HCT116 (cell line): ENCODE results near the gene FAM177B. TPM values are rescaled to one million over a fixed set of nuclear protein-coding genes. Genes with fewer than 3 reads are reported as not detected.

Experiments
- ATAC-seq: fragments of 200-7000 bp; cut with Tn5 transposase; 2 replicates; pipeline ENCODE4 v1.9.1; 2020; ENCODE audit warnings: mild to moderate bottlenecking, moderate library complexity
- BruUV-seq: library from RNA; stranded (reverse); fragments of 400-500 nt; replicated peaks from 2 replicates; lab custom pipeline; 2021; lab: Mats Ljungman, UMichigan
- CTCF ChIA-PET: fragments of 300-600 bp; sonication (Branson Sonifier 250); formaldehyde crosslinking; loops from one replicate; lab custom pipeline; 2021; ENCODE audit warnings: antibody characterized with exemption; lab: Charles Lee
- POLR2A ChIA-PET: fragments of 300-600, 350-600 bp; sonication (Branson Sonifier 250); formaldehyde crosslinking; loops from one replicate; lab custom pipeline; 2021; ENCODE audit warnings: antibody characterized with exemption; lab: Charles Lee
- RAD21 ChIA-PET, 2 experiments: fragments of 300-600 bp; sonication (Branson Sonifier 250); formaldehyde crosslinking; loops; one replicate each; lab custom pipeline; 2023; ENCODE audit warnings: low total read pairs in 2 of 2; ENCODE audit not compliant: uncharacterized antibody in 2 of 2, unreplicated experiment in 2 of 2, low non-redundant PET in 1 of 2; lab: Charles Lee
- DNase-seq: peaks from one replicate; pipeline ENCODE4 v3.0.0-alpha.2; 2010; ENCODE audit warnings: low read depth, low spot score
- H2AFZ ChIP-seq: fragments of 200-600 bp; shearing (Covaris generic), sonication (generic); 2 replicates; pipeline ENCODE4 v1.6.1; 2017; ENCODE audit warnings: low read depth, mixed run types, mixed read lengths, antibody characterized with exemption, low read length; ENCODE audit not compliant: poor library complexity, severe bottlenecking
- H3K27ac ChIP-seq: 2 replicates; pipeline ENCODE4 v1.5.1; 2012; ENCODE audit warnings: low read depth, low read length
- H3K27me3 ChIP-seq: fragments of 200-600 bp; sonication (generic); 2 replicates; pipeline ENCODE4 v1.6.1; 2016; ENCODE audit warnings: mixed run types, low read length, mixed read lengths; ENCODE audit not compliant: insufficient read depth
- H3K36me3 ChIP-seq, 2 experiments: fragments of 200-500 bp in 1 of 2; fragments of 200-600 bp in 1 of 2; sonication (Bioruptor generic) in 1 of 2; sonication (generic) in 1 of 2; 2 replicates each; pipeline versions ENCODE4 v1.5.1 to v1.6.1; 2014 to 2016; ENCODE audit warnings: low read length in 2 of 2, inconsistent platforms in 1 of 2, mixed read lengths in 1 of 2, mixed run types in 1 of 2; ENCODE audit not compliant: insufficient read depth in 2 of 2, control insufficient read depth in 1 of 2
- H3K4me1 ChIP-seq, 2 experiments: fragments of 200-600 bp in 1 of 2; sonication (generic) in 1 of 2; 2 replicates each; pipeline versions ENCODE4 v1.5.1 to v1.6.1; 2012 to 2017; ENCODE audit warnings: low read length in 2 of 2, inconsistent platforms in 1 of 2, mild to moderate bottlenecking in 1 of 2, mixed read lengths in 1 of 2, mixed run types in 1 of 2, moderate library complexity in 1 of 2; ENCODE audit not compliant: insufficient read depth in 2 of 2, control insufficient read depth in 1 of 2
- H3K4me2 ChIP-seq: fragments of 200-600 bp; sonication (generic); 2 replicates; pipeline ENCODE4 v1.6.1; 2017; ENCODE audit warnings: mixed run types, low read length, mixed read lengths
- H3K4me3 ChIP-seq, 2 experiments: fragments of 200-600 bp in 1 of 2; sonication (generic) in 1 of 2; replicated peaks in 1 of 2; 2 replicates each; pipeline ENCODE4 v1.5.1; 2011 to 2016; ENCODE audit warnings: low read length in 2 of 2, control low read depth in 1 of 2, low read depth in 1 of 2, mild to moderate bottlenecking in 1 of 2, mixed read lengths in 1 of 2, mixed run types in 1 of 2
- H3K79me2 ChIP-seq: fragments of 200-600 bp; sonication (generic); 2 replicates; pipeline ENCODE4 v1.6.1; 2017; ENCODE audit warnings: mild to moderate bottlenecking, mixed run types, low read length, moderate library complexity, mixed read lengths; ENCODE audit not compliant: insufficient read depth
- H3K9ac ChIP-seq: fragments of 200-600 bp; sonication (generic); 2 replicates; pipeline ENCODE4 v1.6.1; 2016; ENCODE audit warnings: low read length, mixed read lengths
- H3K9me2 ChIP-seq: fragments of 200-600 bp; sonication (generic), shearing (Covaris generic); 2 replicates; pipeline ENCODE4 v1.6.1; 2017; ENCODE audit warnings: mixed run types, mild to moderate bottlenecking, moderate library complexity; ENCODE audit not compliant: insufficient read depth
- H3K9me3 ChIP-seq, 2 experiments: fragments of 200-500 bp in 1 of 2; fragments of 200-600 bp in 1 of 2; sonication (Bioruptor generic) in 1 of 2; sonication (generic) in 1 of 2; 2 replicates each; pipeline ENCODE4 v1.6.1; 2014 to 2017; ENCODE audit warnings: low read length in 2 of 2, mixed read lengths in 2 of 2, inconsistent platforms in 1 of 2, low read depth in 1 of 2, mild to moderate bottlenecking in 1 of 2, mixed run types in 1 of 2, moderate library complexity in 1 of 2; ENCODE audit not compliant: control insufficient read depth in 1 of 2, insufficient read depth in 1 of 2
- H4K20me1 ChIP-seq: fragments of 200-600 bp; sonication (generic), shearing (Covaris generic); 2 replicates; pipeline ENCODE4 v1.6.1; 2017; ENCODE audit warnings: mixed run types, mild to moderate bottlenecking, moderate library complexity; ENCODE audit not compliant: insufficient read depth
- EGR1 ChIP-seq: IDR thresholded peaks from 2 replicates; pipeline ENCODE4 v1.6.1; 2012; ENCODE audit warnings: low read depth
- ELF1 ChIP-seq: IDR thresholded peaks from 2 replicates; pipeline ENCODE4 v1.6.1; 2012; ENCODE audit warnings: low read depth, borderline replicate concordance
- EZH2phosphoT487 ChIP-seq: fragments of 200-600 bp; IDR thresholded peaks from 2 replicates; pipeline ENCODE4 v1.6.1; 2018; ENCODE audit warnings: antibody characterized with exemption, borderline replicate concordance
- POLR2A ChIP-seq: IDR thresholded peaks from 2 replicates; pipeline ENCODE4 v1.7.0; 2011; ENCODE audit warnings: borderline replicate concordance; ENCODE audit not compliant: insufficient read depth, insufficient read length; ENCODE audit errors: extremely low read depth
- POLR2AphosphoS5 ChIP-seq: IDR thresholded peaks from 2 replicates; pipeline ENCODE4 v1.6.1; 2011; ENCODE audit warnings: mild to moderate bottlenecking, low read depth, low read length, moderate library complexity
- RAD21 ChIP-seq: IDR thresholded peaks from 2 replicates; pipeline ENCODE4 v1.6.1; 2012; ENCODE audit warnings: low read depth, mild to moderate bottlenecking
- SIN3A ChIP-seq: IDR thresholded peaks from 2 replicates; pipeline ENCODE4 v1.6.1; 2012; ENCODE audit warnings: low read depth
- SP1 ChIP-seq: IDR thresholded peaks from 2 replicates; pipeline ENCODE4 v1.6.1; 2012; ENCODE audit warnings: low read depth
- SRF ChIP-seq: IDR thresholded peaks from 2 replicates; pipeline ENCODE4 v1.6.1; 2012; ENCODE audit warnings: low read depth
- TCF7L2 ChIP-seq: IDR thresholded peaks from 2 replicates; pipeline ENCODE4 v1.7.0; 2011; ENCODE audit warnings: borderline replicate concordance, inconsistent platforms; ENCODE audit not compliant: insufficient read depth, insufficient read length; ENCODE audit errors: extremely low read depth
- YY1 ChIP-seq: IDR thresholded peaks from 2 replicates; pipeline ENCODE4 v1.6.1; 2011; ENCODE audit warnings: low read length, low read depth, moderate library complexity, mild to moderate bottlenecking; ENCODE audit not compliant: insufficient replicate concordance; ENCODE audit errors: extremely low read depth
- intact Hi-C: fragments of 100-400 bp; cut with micrococcal nuclease; formaldehyde crosslinking; loops from 2 replicates; pipeline ENCODE4 v1.10.0; 2022
- total RNA-seq: library from RNA; stranded (reverse); gene quantifications from one replicate; pipeline ENCODE4 v1.2.1, GENCODE V29; 2021; ENCODE audit not compliant: unreplicated experiment
- TF ChIP-seq, protein P1 (sequence below): IDR thresholded peaks from 2 replicates; pipeline ENCODE4 v1.6.1; 2011; ENCODE audit warnings: mild to moderate bottlenecking, low read length, moderate library complexity; ENCODE audit not compliant: insufficient replicate concordance; ENCODE audit errors: extremely low read depth

The FAM177B gene
- total RNA-seq, 1 experiment from 2014 or later = not detected

DNA sequence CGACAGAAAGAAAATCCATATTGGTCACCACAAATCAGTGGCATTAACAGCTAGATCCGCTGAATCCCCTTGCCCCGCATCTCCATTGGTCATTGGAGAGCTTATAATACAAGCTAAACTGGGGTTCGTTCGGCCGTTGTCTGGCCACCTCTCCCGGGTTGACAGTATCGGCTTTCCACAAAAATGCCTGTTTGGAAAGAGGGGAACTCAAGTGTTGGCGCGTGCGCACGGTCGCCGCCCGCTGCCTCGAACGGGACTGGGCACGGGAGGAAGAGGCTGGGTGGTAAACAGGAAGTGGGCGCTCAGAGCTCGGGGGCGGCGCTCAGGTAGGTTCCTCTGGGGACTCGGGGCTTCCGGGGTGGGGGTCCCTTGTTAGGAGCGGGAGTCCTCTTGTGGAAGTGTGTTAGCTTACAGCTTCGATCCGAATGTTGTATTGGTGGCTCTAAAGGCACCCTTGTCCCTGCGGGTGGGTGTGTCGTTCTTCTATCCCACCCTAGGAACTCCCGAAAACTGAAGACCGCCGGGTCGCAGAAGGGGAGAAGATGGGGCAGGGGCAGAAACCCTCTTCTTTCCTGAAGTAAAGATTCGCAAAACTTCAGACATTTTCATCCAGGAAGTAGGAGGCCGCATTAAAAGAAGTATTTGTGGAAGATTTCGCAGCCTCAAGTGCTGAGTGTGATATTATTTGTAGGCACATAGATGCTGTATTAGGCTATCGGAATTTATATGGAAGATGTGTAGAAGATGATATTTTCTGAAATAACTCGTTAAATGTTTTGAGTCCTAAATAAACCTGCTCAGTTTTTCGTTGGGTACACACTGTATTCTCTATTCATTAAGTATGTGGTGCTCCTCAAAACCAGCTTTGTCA lies 23.7 kb upstream of the FAM177B start:
- peaks cover 0 to 12% of the 10 kb centered on the region in 2 experiments; a peak in 2 of 4 replicates for H3K4me1 ChIP-seq
- peak overlapping the region; percentile 84 for H3K27ac ChIP-seq
- ChIA-PET POLR2A (interaction anchor here (0.6 to 1.2 kb wide), 3 partner anchors 10 to 248 kb away, joined by 3 to 4 read pairs (median 4); no protein-coding TSS in a partner anchor), CTCF (no interaction called here), RAD21 (interaction anchor here in 1 of 2 experiments (0.6 kb wide), 1 partner anchor 980 kb away, joined by 3 read pairs; no protein-coding TSS in a partner anchor)
- H3K4me3 ChIP-seq = peak overlapping the region; percentile 73 to 96
- ATAC-seq (peak; percentile 75), DNase-seq (peak; percentile 90)
- TSS peak; percentile 56 for BruUV-seq
- peak overlapping the region; percentile 61 for H2AFZ ChIP-seq
- peak overlapping the region; percentile 79 for H3K4me2 ChIP-seq
- H3K9ac ChIP-seq = peak overlapping the region; percentile 75
- no peaks in the 10 kb centered on the region for H3K9me3 ChIP-seq
- H3K36me3 ChIP-seq = peaks cover 0 to 2% of the 10 kb centered on the region in 2 experiments; a peak in 1 of 4 replicates
- no peaks in the 10 kb centered on the region for H3K27me3 ChIP-seq
- TF ChIP-seq POLR2A (peak; percentile 82), TCF7L2 (no peak), EGR1 (peak; percentile 71), ELF1 (peak; percentile 77), EZH2phosphoT487 (no peak), RAD21 (no peak), POLR2AphosphoS5 (peak; percentile 68), YY1 (peak; percentile 82), SIN3A (peak; percentile 36; the same call in 1 of the 2 replicates), SRF (peak; percentile 92), SP1 (peak; percentile 87)
- TF ChIP-seq, protein P1, sequence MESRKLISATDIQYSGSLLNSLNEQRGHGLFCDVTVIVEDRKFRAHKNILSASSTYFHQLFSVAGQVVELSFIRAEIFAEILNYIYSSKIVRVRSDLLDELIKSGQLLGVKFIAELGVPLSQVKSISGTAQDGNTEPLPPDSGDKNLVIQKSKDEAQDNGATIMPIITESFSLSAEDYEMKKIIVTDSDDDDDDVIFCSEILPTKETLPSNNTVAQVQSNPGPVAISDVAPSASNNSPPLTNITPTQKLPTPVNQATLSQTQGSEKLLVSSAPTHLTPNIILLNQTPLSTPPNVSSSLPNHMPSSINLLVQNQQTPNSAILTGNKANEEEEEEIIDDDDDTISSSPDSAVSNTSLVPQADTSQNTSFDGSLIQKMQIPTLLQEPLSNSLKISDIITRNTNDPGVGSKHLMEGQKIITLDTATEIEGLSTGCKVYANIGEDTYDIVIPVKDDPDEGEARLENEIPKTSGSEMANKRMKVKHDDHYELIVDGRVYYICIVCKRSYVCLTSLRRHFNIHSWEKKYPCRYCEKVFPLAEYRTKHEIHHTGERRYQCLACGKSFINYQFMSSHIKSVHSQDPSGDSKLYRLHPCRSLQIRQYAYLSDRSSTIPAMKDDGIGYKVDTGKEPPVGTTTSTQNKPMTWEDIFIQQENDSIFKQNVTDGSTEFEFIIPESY = peak; percentile 15
- peaks cover 51% of the 10 kb centered on the region for H3K79me2 ChIP-seq
- no peaks in the 10 kb centered on the region for H4K20me1 ChIP-seq
- no peaks in the 10 kb centered on the region for H3K9me2 ChIP-seq
- intact Hi-C loops = loop anchor here (5.0 kb wide), 1 partner anchor 71 kb away; no protein-coding TSS in a partner anchor
